Stimulated activated naive CD8-positive, alpha-beta T cell treated with anti-CD3 and anti-CD28 coated beads, Interleukin-15, Interleukin-2, amounts not matched to agents 100 ng/mL and 50 ng/mL, for 24 hours (primary cell): ENCODE data around the gene ZNF620.

Experiments
- H3K27ac Mint-ChIP-seq: one replicate; pipeline ENCODE4 v1.8.0; 2021; ENCODE audit warnings: mild to moderate bottlenecking, mixed read lengths
- H3K27me3 Mint-ChIP-seq: one replicate; pipeline ENCODE4 v1.8.0; 2021; ENCODE audit warnings: mixed read lengths
- H3K36me3 Mint-ChIP-seq: one replicate; pipeline ENCODE4 v1.8.0; 2021; ENCODE audit warnings: low read depth, mixed read lengths
- H3K4me1 Mint-ChIP-seq: one replicate; pipeline ENCODE4 v1.8.0; 2021; ENCODE audit warnings: low read depth, mixed read lengths
- H3K4me3 Mint-ChIP-seq: one replicate; pipeline ENCODE4 v1.8.0; 2021; ENCODE audit warnings: mild to moderate bottlenecking, mixed read lengths
- H3K9me3 Mint-ChIP-seq: one replicate; pipeline ENCODE4 v1.8.0; 2021; ENCODE audit warnings: mixed read lengths

ZNF620 gene

GRCh38 chr3:40476478-40477470 is 29.1 kb upstream of the ZNF620 start, which contains the start of gene ZNF619:
TSS of gene ZNF619 (plus strand) at chr3:40477122. CDS start at chr3:40477980, 858 bp downstream.
- Mint-ChIP-seq H3K4me1 (peaks cover 17% of the 10 kb centered on the region), H3K27me3 (no peaks in the 10 kb centered on the region), H3K9me3 (no peaks in the 10 kb centered on the region), H3K27ac (peak within 1 kb of the TSS; percentile 91), H3K36me3 (peaks cover 15% of the 10 kb centered on the region), H3K4me3 (peak within 1 kb of the TSS; percentile 87)

- Mint-ChIP-seq H3K4me1 (peaks cover 17% of the 10 kb centered on the region), H3K36me3 (peaks cover 21% of the 10 kb centered on the region), H3K9me3 (no peaks in the 10 kb centered on the region), H3K4me3 (peak overlapping the region; percentile 87), H3K27ac (peak overlapping the region; percentile 91), H3K27me3 (no peaks in the 10 kb centered on the region)
Measured at GRCh38 chr3:40477666-40478065, 28.2 kb upstream of the ZNF620 start.

GRCh38 chr3:40487172-40487571 is 18.7 kb upstream of the ZNF620 start:
- no peak overlapping the region for H3K27ac Mint-ChIP-seq

DNA sequence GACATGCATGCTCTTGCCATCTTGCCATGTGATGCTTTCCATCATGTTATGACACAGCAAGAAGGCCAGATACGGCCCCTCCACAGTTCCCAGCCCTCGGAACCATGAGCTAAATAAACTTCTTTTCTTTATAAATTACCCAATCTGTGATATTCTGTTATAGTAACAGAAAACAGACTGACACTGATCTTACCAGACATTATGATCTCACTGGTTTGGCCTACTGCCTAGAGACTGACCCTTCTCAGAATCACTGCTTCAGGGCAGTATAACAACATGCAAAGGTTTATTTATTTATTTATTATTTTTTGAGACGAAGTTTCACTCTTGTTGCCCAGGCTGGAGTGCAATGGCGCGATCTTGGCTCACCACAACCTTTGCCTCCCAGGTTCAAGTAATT is 14.9 kb upstream of the ZNF620 start:
- Mint-ChIP-seq H3K36me3 (peaks cover 30% of the 10 kb centered on the region), H3K4me3 (no peak overlapping the region), H3K27me3 (no peaks in the 10 kb centered on the region), H3K9me3 (peaks cover 14% of the 10 kb centered on the region), H3K4me1 (no peaks in the 10 kb centered on the region), H3K27ac (no peak overlapping the region)

More at GRCh38 chr3:40487172-40487571, 18.7 kb upstream of the ZNF620 start:
- no peak overlapping the region for H3K4me3 Mint-ChIP-seq
- peaks cover 5% of the 10 kb centered on the region for H3K4me1 Mint-ChIP-seq
- H3K27me3 Mint-ChIP-seq = no peaks in the 10 kb centered on the region
- peaks cover 50% of the 10 kb centered on the region for H3K36me3 Mint-ChIP-seq
- peaks cover 14% of the 10 kb centered on the region for H3K9me3 Mint-ChIP-seq

GRCh38 chr3:40494698-40495097 is 11.1 kb upstream of the ZNF620 start:
- Mint-ChIP-seq H3K27me3 (no peaks in the 10 kb centered on the region), H3K36me3 (peaks cover 5% of the 10 kb centered on the region), H3K9me3 (no peaks in the 10 kb centered on the region), H3K27ac (no peak overlapping the region), H3K4me3 (no peak overlapping the region), H3K4me1 (no peaks in the 10 kb centered on the region)

DNA sequence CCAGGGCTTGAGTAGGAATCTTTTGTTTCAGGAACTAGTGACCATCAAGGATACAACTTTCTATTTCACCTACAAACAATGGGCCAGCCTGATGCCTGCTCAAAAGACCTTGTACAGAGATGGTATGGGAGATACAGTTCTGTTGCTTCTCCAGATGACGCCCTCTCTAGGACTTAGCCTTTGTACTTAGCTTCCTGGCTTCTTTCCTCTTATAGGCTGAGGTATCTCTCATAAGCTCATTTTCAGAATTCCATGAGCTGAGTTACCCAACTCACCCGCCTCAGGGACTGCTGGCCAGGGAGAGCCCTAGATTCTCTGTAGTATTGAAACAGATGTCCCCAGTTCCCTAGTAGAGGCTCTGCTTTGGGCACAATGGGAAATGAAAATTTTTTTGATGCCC is 8.6 kb upstream of the ZNF620 start:
- Mint-ChIP-seq H3K9me3 (no peaks in the 10 kb centered on the region), H3K27me3 (no peaks in the 10 kb centered on the region), H3K4me3 (no peak overlapping the region), H3K27ac (no peak overlapping the region), H3K4me1 (no peaks in the 10 kb centered on the region), H3K36me3 (no peaks in the 10 kb centered on the region)

DNA sequence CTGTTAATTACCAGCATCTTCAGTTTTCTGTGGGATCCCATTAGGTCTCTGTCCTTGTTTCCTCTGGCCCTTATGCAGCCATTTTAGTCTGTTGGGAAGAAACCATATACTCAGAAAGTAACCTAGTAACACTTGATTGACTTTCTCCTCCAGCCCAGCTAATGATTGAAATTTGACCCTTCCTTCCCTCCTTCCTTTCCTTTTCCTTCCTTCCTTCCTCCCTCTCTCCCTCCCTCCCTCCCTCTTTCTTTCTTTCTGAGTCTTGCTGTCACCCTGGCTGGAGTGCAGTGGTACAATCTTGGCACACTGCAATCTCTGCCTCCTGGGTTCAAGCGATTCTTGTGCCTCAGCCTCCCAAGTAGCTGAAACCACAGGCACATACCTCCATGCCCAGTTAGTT is 5.9 kb upstream of the ZNF620 start:
- Mint-ChIP-seq H3K9me3 (no peaks in the 10 kb centered on the region), H3K4me3 (no peak overlapping the region), H3K27me3 (no peaks in the 10 kb centered on the region), H3K4me1 (peaks cover 7% of the 10 kb centered on the region), H3K27ac (no peak overlapping the region), H3K36me3 (no peaks in the 10 kb centered on the region)

DNA sequence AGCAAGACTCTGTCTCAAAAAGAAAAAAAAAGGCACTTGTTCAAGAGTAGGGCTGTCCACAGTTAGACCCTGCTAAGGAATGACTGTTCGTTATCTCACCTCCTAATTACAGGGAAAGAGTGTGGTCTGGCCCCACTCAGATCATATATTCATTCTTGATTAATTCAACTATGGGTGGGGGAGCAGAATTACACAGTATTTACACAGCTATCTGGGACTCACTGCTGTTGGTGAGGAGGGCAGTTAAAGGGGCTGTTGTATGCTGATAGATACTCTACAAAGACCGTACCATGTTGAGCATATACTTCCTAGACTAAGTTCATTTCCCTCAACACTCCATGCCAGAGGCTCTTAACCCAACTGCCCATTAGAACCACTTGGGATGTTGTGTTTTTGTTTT is 3.8 kb upstream of the ZNF620 start:
- Mint-ChIP-seq H3K9me3 (no peaks in the 10 kb centered on the region), H3K4me1 (peaks cover 27% of the 10 kb centered on the region), H3K4me3 (no peak overlapping the region), H3K27me3 (no peaks in the 10 kb centered on the region), H3K36me3 (no peaks in the 10 kb centered on the region), H3K27ac (no peak overlapping the region)

- Mint-ChIP-seq H3K4me1 (peaks cover 27% of the 10 kb centered on the region), H3K4me3 (peak overlapping the region; percentile 91), H3K9me3 (no peaks in the 10 kb centered on the region), H3K27me3 (no peaks in the 10 kb centered on the region), H3K27ac (no peak overlapping the region), H3K36me3 (peaks cover 13% of the 10 kb centered on the region)
Measured at GRCh38 chr3:40504636-40505430, 1.0 kb upstream of the ZNF620 start.

DNA sequence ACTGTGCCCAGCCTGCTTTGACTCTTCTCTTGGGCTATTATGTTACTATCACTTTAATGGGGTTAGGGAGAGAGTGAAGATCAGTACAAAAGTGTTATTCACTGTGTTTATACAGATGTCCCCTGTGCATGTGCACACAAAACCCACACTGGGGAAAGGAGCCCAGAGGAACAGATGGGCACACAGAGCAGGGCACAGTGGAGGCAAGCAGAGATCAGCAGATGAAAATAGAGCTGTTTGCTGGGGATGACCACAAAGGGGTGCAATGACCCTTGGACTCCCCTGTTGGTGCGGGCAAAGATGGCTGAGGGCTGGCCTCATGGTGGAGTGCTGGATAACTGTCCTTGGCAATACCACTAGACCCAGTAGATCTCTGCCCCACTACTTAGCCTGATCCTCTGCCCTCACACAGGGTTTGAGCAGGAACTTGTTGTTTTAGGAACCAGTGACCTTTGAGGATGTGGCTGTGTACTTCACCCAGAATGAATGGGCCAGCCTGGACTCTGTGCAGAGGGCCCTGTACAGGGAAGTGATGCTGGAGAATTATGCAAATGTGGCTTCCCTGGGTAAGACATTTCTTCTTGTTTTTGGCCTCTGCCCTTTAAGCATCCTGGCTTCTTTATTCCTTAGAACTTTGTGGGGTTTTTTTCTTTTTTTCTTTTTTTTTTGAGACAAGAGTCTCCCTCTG is 5.3 kb downstream of the ZNF620 start:
- H3K27me3 Mint-ChIP-seq = no peaks in the 10 kb centered on the region
- peaks cover 44% of the 10 kb centered on the region for H3K36me3 Mint-ChIP-seq
- no peak overlapping the region for H3K27ac Mint-ChIP-seq
- H3K4me1 Mint-ChIP-seq = peaks cover 8% of the 10 kb centered on the region
- no peak overlapping the region for H3K4me3 Mint-ChIP-seq
- no peaks in the 10 kb centered on the region for H3K9me3 Mint-ChIP-seq

DNA sequence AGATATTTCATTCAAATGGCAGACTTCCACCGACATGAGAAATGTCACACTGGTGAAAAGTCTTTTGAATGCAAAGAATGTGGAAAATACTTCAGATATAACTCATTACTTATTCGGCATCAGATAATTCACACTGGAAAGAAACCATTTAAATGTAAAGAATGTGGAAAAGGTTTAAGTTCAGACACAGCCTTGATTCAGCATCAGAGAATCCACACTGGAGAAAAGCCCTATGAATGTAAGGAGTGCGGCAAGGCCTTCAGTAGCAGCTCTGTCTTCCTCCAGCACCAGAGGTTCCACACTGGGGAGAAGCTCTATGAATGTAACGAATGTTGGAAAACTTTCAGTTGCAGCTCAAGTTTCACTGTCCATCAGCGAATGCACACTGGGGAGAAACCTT is 10.4 kb downstream of the ZNF620 start:
- no peak overlapping the region for H3K4me3 Mint-ChIP-seq
- H3K27ac Mint-ChIP-seq = no peak overlapping the region
- no peaks in the 10 kb centered on the region for H3K4me1 Mint-ChIP-seq
- peaks cover 29% of the 10 kb centered on the region for H3K36me3 Mint-ChIP-seq
- H3K27me3 Mint-ChIP-seq = no peaks in the 10 kb centered on the region
- no peaks in the 10 kb centered on the region for H3K9me3 Mint-ChIP-seq

GRCh38 chr3:40518067-40518466 is 12.2 kb downstream of the ZNF620 start:
- Mint-ChIP-seq H3K27ac (no peak overlapping the region), H3K36me3 (peaks cover 29% of the 10 kb centered on the region), H3K9me3 (no peaks in the 10 kb centered on the region)

DNA sequence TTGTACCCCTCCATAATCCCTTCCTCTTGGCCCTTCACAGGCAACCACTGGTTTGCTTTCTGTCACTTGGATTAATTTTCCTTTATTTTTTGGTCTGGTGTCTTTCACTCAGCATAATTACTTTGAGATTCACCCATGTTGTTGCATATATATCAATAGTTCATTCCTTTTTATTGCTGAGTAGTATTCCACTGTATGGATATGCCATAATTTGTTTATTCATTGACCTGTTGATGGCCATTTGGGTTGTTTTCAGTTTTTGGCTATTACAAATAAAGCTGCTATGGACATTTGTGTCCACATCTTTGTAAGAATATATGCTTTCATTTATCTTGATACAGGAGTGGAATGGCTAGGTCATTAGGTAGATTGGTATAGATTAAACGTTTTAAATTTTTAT is 13.0 kb downstream of the ZNF620 start:
- H3K9me3 Mint-ChIP-seq = no peaks in the 10 kb centered on the region
- no peak overlapping the region for H3K4me3 Mint-ChIP-seq
- H3K27ac Mint-ChIP-seq = no peak overlapping the region
- H3K4me1 Mint-ChIP-seq = no peaks in the 10 kb centered on the region
- H3K27me3 Mint-ChIP-seq = no peaks in the 10 kb centered on the region
- peaks cover 29% of the 10 kb centered on the region for H3K36me3 Mint-ChIP-seq

More at GRCh38 chr3:40518067-40518466, 12.2 kb downstream of the ZNF620 start:
- Mint-ChIP-seq H3K4me1 (no peaks in the 10 kb centered on the region), H3K27me3 (no peaks in the 10 kb centered on the region), H3K4me3 (no peak overlapping the region)

GRCh38 chr3:40521254-40521653 is 15.4 kb downstream of the ZNF620 start:
- no peak overlapping the region for H3K4me3 Mint-ChIP-seq
- H3K4me1 Mint-ChIP-seq = peaks cover 16% of the 10 kb centered on the region
- no peaks in the 10 kb centered on the region for H3K9me3 Mint-ChIP-seq
- H3K27ac Mint-ChIP-seq = no peak overlapping the region
- peaks cover 13% of the 10 kb centered on the region for H3K36me3 Mint-ChIP-seq
- H3K27me3 Mint-ChIP-seq = no peaks in the 10 kb centered on the region
